Type B pancreatic cell (in vitro differentiated cells): ENCODE data around the gene AACS. TPM values are rescaled to one million over a fixed set of nuclear protein-coding genes. Genes with fewer than 3 reads are reported as not detected.

Experiments used
- DNase-seq: peaks from one replicate; pipeline ENCODE4 v3.0.0; 2021; ENCODE audit warnings: mixed read lengths; ENCODE audit not compliant: unreplicated experiment; ENCODE audit errors: extremely low spot score
- H3K27ac Mint-ChIP-seq: 2 replicates; pipeline ENCODE4 v1.8.0; 2021; ENCODE audit warnings: mild to moderate bottlenecking, mixed read lengths
- H3K27me3 Mint-ChIP-seq: 2 replicates; pipeline ENCODE4 v1.8.0; 2021; ENCODE audit warnings: mixed read lengths
- H3K36me3 Mint-ChIP-seq: 2 replicates; pipeline ENCODE4 v1.8.0; 2021; ENCODE audit warnings: mixed read lengths
- H3K4me1 Mint-ChIP-seq: one replicate; pipeline ENCODE4 v1.8.0; 2021; ENCODE audit warnings: mixed read lengths; ENCODE audit not compliant: unreplicated experiment
- H3K4me3 Mint-ChIP-seq: 2 replicates; pipeline ENCODE4 v1.8.0; 2021; ENCODE audit warnings: mild to moderate bottlenecking, mixed read lengths
- H3K9me3 Mint-ChIP-seq: 2 replicates; pipeline ENCODE4 v1.8.0; 2021; ENCODE audit warnings: mixed read lengths
- total RNA-seq: library from RNA; stranded (reverse); gene quantifications from 2 replicates; pipeline ENCODE4 v1.2.1, GENCODE V29; 2021; ENCODE audit warnings: low replicate concordance
- TF ChIP-seq, protein P1 (sequence below): fragments of 200-600 bp; sonication (generic); conservative IDR thresholded peaks from 2 replicates; pipeline ENCODE4 v1.5.0; 2021; ENCODE audit warnings: antibody characterized with exemption, mild to moderate bottlenecking

AACS gene
- total RNA-seq, 1 donor from 2014 or later: 37.1 TPM

DNA sequence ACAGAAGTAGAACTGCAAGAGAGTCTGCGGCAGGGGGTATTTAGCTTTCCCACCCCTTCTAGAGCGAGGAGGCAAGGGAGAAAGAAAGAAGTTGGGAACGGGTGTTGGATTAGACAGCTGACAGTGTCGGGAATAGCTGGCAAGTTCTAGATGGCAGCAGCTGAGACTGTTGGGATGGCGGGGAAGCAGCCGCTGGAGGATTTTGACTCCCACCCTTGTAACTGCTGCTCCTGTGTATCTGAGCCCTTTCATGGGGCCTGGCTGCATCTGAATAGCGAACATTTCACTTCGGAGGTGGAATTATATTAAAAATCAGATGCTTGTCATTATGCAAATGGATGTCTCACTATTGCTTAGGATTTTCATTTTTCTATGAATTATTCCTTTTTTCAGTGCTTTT, 104.6 kb downstream of the AACS start:
- Mint-ChIP-seq H3K4me3 (no peak overlapping the region), H3K27me3 (peaks cover 21% of the 10 kb centered on the region), H3K9me3 (no peaks in the 10 kb centered on the region), H3K4me1 (no peaks in the 10 kb centered on the region), H3K27ac (no peak overlapping the region), H3K36me3 (no peaks in the 10 kb centered on the region)
- TF ChIP-seq, protein P1, sequence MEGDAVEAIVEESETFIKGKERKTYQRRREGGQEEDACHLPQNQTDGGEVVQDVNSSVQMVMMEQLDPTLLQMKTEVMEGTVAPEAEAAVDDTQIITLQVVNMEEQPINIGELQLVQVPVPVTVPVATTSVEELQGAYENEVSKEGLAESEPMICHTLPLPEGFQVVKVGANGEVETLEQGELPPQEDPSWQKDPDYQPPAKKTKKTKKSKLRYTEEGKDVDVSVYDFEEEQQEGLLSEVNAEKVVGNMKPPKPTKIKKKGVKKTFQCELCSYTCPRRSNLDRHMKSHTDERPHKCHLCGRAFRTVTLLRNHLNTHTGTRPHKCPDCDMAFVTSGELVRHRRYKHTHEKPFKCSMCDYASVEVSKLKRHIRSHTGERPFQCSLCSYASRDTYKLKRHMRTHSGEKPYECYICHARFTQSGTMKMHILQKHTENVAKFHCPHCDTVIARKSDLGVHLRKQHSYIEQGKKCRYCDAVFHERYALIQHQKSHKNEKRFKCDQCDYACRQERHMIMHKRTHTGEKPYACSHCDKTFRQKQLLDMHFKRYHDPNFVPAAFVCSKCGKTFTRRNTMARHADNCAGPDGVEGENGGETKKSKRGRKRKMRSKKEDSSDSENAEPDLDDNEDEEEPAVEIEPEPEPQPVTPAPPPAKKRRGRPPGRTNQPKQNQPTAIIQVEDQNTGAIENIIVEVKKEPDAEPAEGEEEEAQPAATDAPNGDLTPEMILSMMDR: no peak
- no peak for DNase-seq

DNA sequence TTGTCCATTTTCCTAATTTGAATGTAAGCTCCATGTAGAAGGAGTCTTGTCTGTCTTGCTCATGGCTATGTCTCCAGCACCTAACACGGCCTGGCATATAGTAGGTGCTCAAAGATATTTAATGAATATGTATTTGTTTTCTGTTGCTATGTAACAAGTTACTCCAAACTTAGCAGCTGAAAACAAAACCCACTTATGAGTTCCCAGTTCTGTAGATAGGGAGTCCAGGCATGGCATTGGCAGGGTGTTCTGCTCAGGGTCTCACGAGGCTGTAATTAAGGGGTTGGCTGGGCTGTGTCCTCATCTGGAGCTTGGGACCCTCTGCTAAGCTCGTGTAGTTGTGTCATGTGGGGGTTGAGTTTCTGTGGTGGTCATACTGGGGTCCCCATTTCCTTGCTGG, 106.0 kb downstream of the AACS start:
- no peaks in the 10 kb centered on the region for H3K36me3 Mint-ChIP-seq
- no peaks in the 10 kb centered on the region for H3K9me3 Mint-ChIP-seq
- no peak overlapping the region for H3K4me3 Mint-ChIP-seq
- no peak for DNase-seq
- H3K27me3 Mint-ChIP-seq: peaks cover 31% of the 10 kb centered on the region
- TF ChIP-seq, protein P1: no peak
- no peaks in the 10 kb centered on the region for H3K4me1 Mint-ChIP-seq
- H3K27ac Mint-ChIP-seq: no peak overlapping the region

DNA sequence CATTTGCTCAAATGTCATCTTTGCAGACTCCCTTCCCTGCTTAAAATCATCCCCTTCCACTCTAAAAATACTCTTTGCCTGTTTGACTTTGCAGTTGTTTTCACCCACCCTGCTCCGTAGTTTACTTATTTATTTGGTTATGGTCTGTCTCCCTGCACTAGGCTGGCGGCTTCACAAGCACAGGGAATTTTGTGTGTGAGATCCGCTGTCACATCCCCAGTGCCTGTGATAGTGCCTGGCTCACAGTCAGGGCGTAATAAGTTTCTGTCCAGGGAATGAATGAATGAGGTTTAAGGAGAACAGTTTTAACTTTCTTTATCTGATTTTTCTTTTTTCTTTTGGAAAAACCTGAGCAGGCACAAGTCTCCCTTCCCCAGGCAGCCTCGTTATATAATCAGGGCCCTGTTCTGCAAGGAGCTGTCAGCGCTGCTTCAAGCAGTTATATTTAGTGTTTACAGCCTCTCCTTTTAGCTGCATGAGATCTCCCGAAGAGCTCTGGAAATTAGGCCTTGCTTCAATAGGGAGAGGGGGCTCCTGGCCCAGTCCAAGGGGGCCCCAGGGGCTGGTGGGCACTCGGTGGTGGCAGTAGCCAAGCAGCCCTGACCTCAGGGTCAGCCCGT, 107.1 kb downstream of the AACS start:
- H3K27me3 Mint-ChIP-seq: peaks cover 33% of the 10 kb centered on the region
- no peaks in the 10 kb centered on the region for H3K4me1 Mint-ChIP-seq
- no peaks in the 10 kb centered on the region for H3K36me3 Mint-ChIP-seq
- H3K4me3 Mint-ChIP-seq: no peak overlapping the region
- H3K9me3 Mint-ChIP-seq: no peaks in the 10 kb centered on the region
- no peak for DNase-seq
- no peak overlapping the region for H3K27ac Mint-ChIP-seq
- TF ChIP-seq, protein P1: no peak

DNA sequence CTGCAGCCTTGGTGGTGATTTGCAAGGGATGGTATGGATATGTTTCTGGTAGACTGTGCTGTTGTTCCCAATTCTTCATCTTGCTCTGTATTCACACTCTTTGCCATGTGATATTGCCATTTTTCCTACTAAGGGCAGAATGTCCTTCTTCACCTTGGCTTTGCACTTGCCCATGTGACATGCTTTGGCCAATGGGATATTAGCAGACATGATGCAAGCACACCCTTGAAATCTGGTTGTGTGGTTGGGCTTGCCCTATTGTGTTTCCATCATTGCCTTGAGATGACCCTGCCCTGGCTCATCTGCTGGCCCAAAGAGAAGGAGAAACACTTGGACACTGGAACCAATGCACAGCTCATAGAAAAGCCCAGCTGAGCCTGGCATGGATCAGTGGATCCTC, 110.3 kb downstream of the AACS start:
- TF ChIP-seq, protein P1: no peak
- Mint-ChIP-seq H3K36me3 (no peaks in the 10 kb centered on the region), H3K4me1 (no peaks in the 10 kb centered on the region), H3K9me3 (no peaks in the 10 kb centered on the region), H3K4me3 (no peak overlapping the region), H3K27me3 (peaks cover 38% of the 10 kb centered on the region), H3K27ac (no peak overlapping the region)
- DNase-seq: no peak

DNA sequence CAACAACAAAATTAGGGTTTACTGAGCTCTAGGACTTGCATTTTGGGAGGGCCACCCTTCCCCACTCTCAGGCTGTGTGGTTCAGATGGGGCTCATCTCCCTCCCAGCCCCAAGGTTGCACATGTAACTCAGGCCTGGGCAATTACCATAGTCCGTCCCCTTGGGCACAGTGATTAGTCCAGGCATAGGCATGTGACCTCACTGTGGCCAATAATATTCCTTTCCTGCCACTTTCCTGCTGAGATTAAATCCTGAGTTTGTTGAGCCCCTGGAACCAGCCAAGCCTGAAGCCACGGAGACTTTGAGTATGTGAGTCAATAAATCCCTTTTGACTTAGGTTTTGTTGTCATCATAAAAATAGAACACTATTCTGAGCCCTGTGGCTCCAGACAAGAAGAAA, 113.0 kb downstream of the AACS start:
- Mint-ChIP-seq H3K27ac (no peak overlapping the region), H3K4me1 (peaks cover 2% of the 10 kb centered on the region), H3K4me3 (no peak overlapping the region), H3K9me3 (no peaks in the 10 kb centered on the region), H3K27me3 (peaks cover 60% of the 10 kb centered on the region), H3K36me3 (no peaks in the 10 kb centered on the region)
- no peak for DNase-seq
- TF ChIP-seq, protein P1: no peak

DNA sequence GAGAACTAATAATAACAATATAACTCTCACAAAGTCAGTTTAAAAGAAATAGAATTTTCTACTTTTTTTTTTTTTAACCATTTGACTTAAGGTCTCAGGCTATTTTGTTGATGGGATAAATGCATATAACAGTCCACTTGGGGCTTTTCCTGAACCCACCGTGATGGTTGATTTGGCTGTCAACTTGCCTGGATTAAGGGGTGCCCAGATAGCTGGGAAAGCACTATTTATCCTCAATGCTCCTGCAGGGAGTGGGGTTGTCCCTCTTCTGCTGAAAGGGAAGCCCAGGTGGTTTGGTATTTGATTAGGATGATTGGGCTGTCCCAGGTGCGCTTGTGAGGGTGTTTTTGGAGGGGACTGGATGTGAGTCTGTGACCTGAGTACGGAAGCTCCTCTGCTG, 114.9 kb downstream of the AACS start:
- Mint-ChIP-seq H3K4me3 (no peak overlapping the region), H3K4me1 (peaks cover 4% of the 10 kb centered on the region), H3K36me3 (no peaks in the 10 kb centered on the region), H3K27ac (no peak overlapping the region), H3K9me3 (no peaks in the 10 kb centered on the region), H3K27me3 (peaks cover 71% of the 10 kb centered on the region)
- DNase-seq: no peak
- TF ChIP-seq, protein P1: no peak
